Parathyroid adenoma (tissue), 2 donors: ENCODE measurements around the gene TUBB2B.

ENCODE experiments used
- H2AFZ ChIP-seq: fragments of 300-600 bp; sonication (generic); one replicate; pipeline ENCODE4 v1.7.0; 2017; ENCODE audit warnings: antibody characterized with exemption, mild to moderate bottlenecking
- H3K27ac ChIP-seq: fragments of 300-600 bp; sonication (generic); one replicate; pipeline ENCODE4 v1.7.0; 2017
- H3K27me3 ChIP-seq: fragments of 300-600 bp; sonication (generic); one replicate; pipeline ENCODE4 v1.7.0; 2017; ENCODE audit warnings: low read length; ENCODE audit not compliant: control insufficient read depth, insufficient read depth
- H3K36me3 ChIP-seq: fragments of 300-600 bp; sonication (generic); one replicate; pipeline ENCODE4 v1.7.0; 2017; ENCODE audit warnings: low read length; ENCODE audit not compliant: control insufficient read depth, insufficient read depth
- H3K4me1 ChIP-seq: fragments of 300-600 bp; sonication (generic); one replicate; pipeline ENCODE4 v1.7.0; 2017; ENCODE audit warnings: control low read depth
- H3K4me2 ChIP-seq: fragments of 300-600 bp; sonication (generic); one replicate; pipeline ENCODE4 v1.7.0; 2017; ENCODE audit warnings: low read length
- H3K4me3 ChIP-seq: fragments of 300-600 bp; sonication (generic); one replicate; pipeline ENCODE4 v1.7.0; 2017; ENCODE audit warnings: low read depth, low read length
- H3K79me2 ChIP-seq: fragments of 300-600 bp; sonication (generic); one replicate; pipeline ENCODE4 v1.7.0; 2017; ENCODE audit warnings: control low read depth
- H3K9ac ChIP-seq: fragments of 300-600 bp; sonication (generic); one replicate; pipeline ENCODE4 v1.7.0; 2017; ENCODE audit warnings: mild to moderate bottlenecking
- H3K9me3 ChIP-seq: fragments of 300-600 bp; sonication (generic); one replicate; pipeline ENCODE4 v1.7.0; 2017; ENCODE audit warnings: low read length; ENCODE audit not compliant: control insufficient read depth
- CTCF ChIP-seq: fragments of 300-600 bp; sonication (generic); IDR thresholded peaks from one replicate; pipeline ENCODE4 v1.7.0; 2017; ENCODE audit warnings: antibody characterized with exemption, mild to moderate bottlenecking
- donor health status: primary hyperparathyroidism.

Gene TUBB2B

GRCh38 chr6:3267162-3267561 lies 39.7 kb upstream of the TUBB2B start:
- no peak for TF ChIP-seq CTCF
- no peaks in the 10 kb centered on the region for H3K36me3 ChIP-seq
- H3K9me3 ChIP-seq = no peaks in the 10 kb centered on the region

GRCh38 chr6:3266170-3266569 lies 38.7 kb upstream of the TUBB2B start:
- Histone ChIP-seq H3K79me2 (peaks cover 13% of the 10 kb centered on the region), H2AFZ (no peak overlapping the region), H3K9me3 (no peaks in the 10 kb centered on the region), H3K4me1 (peaks cover 4% of the 10 kb centered on the region), H3K27me3 (no peaks in the 10 kb centered on the region), H3K27ac (no peak overlapping the region), H3K4me2 (no peak overlapping the region), H3K36me3 (no peaks in the 10 kb centered on the region), H3K9ac (no peak overlapping the region), H3K4me3 (no peak overlapping the region)
- TF ChIP-seq CTCF = no peak

More at GRCh38 chr6:3267162-3267561, 39.7 kb upstream of the TUBB2B start:
- Histone ChIP-seq H3K4me1 (peaks cover 4% of the 10 kb centered on the region), H3K27me3 (no peaks in the 10 kb centered on the region), H2AFZ (no peak overlapping the region), H3K4me3 (no peak overlapping the region), H3K27ac (no peak overlapping the region), H3K4me2 (no peak overlapping the region), H3K9ac (no peak overlapping the region), H3K79me2 (peaks cover 12% of the 10 kb centered on the region)

GRCh38 chr6:3265671-3266070 lies 38.2 kb upstream of the TUBB2B start:
- H3K79me2 ChIP-seq = peaks cover 15% of the 10 kb centered on the region
- no peak overlapping the region for H3K27ac ChIP-seq
- no peak overlapping the region for H3K4me2 ChIP-seq
- H3K4me3 ChIP-seq = no peak overlapping the region
- TF ChIP-seq CTCF = no peak
- H3K4me1 ChIP-seq = peaks cover 8% of the 10 kb centered on the region
- no peaks in the 10 kb centered on the region for H3K9me3 ChIP-seq
- H3K27me3 ChIP-seq = no peaks in the 10 kb centered on the region
- no peak overlapping the region for H3K9ac ChIP-seq
- H3K36me3 ChIP-seq = no peaks in the 10 kb centered on the region
- H2AFZ ChIP-seq = no peak overlapping the region

- H3K9me3 ChIP-seq = no peaks in the 10 kb centered on the region
- no peak overlapping the region for H3K4me3 ChIP-seq
- H2AFZ ChIP-seq = no peak overlapping the region
- H3K79me2 ChIP-seq = peaks cover 21% of the 10 kb centered on the region
- H3K9ac ChIP-seq = no peak overlapping the region
- no peak overlapping the region for H3K27ac ChIP-seq
- peaks cover 14% of the 10 kb centered on the region for H3K4me1 ChIP-seq
- no peak for TF ChIP-seq CTCF
- H3K27me3 ChIP-seq = no peaks in the 10 kb centered on the region
- no peaks in the 10 kb centered on the region for H3K36me3 ChIP-seq
- H3K4me2 ChIP-seq = no peak overlapping the region
Measured at GRCh38 chr6:3264356-3264755, 36.9 kb upstream of the TUBB2B start.

GRCh38 chr6:3263096-3263495 lies 35.6 kb upstream of the TUBB2B start:
- Histone ChIP-seq H3K9me3 (no peaks in the 10 kb centered on the region), H3K4me3 (no peak overlapping the region), H3K27ac (no peak overlapping the region), H3K27me3 (no peaks in the 10 kb centered on the region), H3K79me2 (peaks cover 20% of the 10 kb centered on the region), H2AFZ (no peak overlapping the region), H3K4me1 (peaks cover 14% of the 10 kb centered on the region), H3K4me2 (no peak overlapping the region), H3K9ac (no peak overlapping the region), H3K36me3 (no peaks in the 10 kb centered on the region)
- no peak for TF ChIP-seq CTCF
